ENCODE measurements around the gene HEXIM2. TPM values are rescaled to one million over a fixed set of nuclear protein-coding genes. Genes with fewer than 3 reads are reported as not detected.
A peak's percentile ranks its signal among the peaks of the same experiment; 100 is the strongest.

Gene HEXIM2
- total RNA-seq, 2 experiments from 2014 or later = 4.1 to 4.2 TPM

DNA sequence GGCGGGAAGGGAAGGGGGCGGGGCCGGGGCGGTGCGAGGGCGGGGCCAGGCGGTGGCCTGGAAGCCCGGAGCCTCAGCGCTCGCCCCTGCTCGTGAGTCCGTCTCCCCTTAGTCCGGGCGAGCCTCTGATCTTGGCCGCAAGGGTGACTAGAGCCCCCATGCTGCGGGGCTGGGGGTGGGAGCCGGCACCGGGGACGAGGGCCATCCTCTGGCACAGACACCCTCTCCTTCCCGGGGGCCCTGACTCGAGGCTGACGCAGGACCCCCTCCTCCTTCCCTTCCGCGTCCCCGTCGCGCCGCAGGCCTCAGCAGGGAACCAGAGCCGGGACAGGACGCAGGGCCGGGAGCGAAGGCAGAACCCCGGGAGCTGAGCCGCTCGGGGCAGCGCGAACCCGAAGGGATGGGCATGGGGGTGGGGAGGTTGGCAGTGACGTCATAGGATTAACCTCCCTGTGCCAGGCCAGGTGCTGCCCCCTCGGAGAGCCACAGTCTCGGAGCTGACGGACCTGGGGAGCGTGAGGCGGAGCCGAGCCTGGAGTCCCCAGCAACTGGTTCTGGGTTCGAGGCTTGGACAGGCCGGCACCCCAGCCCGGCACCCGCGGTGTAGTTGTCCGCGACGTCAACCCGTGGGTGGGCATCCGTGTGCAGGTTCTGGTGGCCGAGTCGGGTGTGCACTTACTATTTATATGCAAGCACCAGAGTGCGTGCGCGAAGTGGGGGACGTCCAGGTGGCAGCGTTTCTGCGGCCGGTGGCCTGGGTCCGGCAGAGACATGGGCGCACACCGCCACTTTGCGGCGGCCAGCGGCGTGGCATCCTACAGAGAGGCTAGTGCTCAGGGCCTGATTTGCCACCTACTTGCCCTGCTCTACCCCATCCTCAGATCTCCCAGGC is 28.9 kb upstream of the HEXIM2 start:
- DNase-seq = peak; percentile 75
- Mint-ChIP-seq H3K4me3 (peak overlapping the region; percentile 85), H3K9me3 (no peaks in the 10 kb centered on the region), H3K36me3 (ENCODE audit: low read depth) (no peaks in the 10 kb centered on the region), H3K27ac (peak overlapping the region; percentile 79), H3K4me1 (ENCODE audit: low read depth) (peaks cover 12% of the 10 kb centered on the region), H3K27me3 (no peaks in the 10 kb centered on the region)
- intact Hi-C loops (cut with micrococcal nuclease) = no loop called here
- ChIA-PET POLR2A (interaction anchor here (0.9 to 1.6 kb wide), 2 partner anchors 8 to 16 kb away, joined by 4 to 8 read pairs; partner anchors contain the start of gene HEXIM1), CTCF (interaction anchor here (0.7 to 6.1 kb wide), 10 partner anchors 9 to 231 kb away, joined by 3 to 369 read pairs (median 4); partner anchors contain the start of gene HEXIM1)
- peak; percentile 56 for ATAC-seq
- TF ChIP-seq, protein P1, sequence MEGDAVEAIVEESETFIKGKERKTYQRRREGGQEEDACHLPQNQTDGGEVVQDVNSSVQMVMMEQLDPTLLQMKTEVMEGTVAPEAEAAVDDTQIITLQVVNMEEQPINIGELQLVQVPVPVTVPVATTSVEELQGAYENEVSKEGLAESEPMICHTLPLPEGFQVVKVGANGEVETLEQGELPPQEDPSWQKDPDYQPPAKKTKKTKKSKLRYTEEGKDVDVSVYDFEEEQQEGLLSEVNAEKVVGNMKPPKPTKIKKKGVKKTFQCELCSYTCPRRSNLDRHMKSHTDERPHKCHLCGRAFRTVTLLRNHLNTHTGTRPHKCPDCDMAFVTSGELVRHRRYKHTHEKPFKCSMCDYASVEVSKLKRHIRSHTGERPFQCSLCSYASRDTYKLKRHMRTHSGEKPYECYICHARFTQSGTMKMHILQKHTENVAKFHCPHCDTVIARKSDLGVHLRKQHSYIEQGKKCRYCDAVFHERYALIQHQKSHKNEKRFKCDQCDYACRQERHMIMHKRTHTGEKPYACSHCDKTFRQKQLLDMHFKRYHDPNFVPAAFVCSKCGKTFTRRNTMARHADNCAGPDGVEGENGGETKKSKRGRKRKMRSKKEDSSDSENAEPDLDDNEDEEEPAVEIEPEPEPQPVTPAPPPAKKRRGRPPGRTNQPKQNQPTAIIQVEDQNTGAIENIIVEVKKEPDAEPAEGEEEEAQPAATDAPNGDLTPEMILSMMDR (IDR thresholded peaks at IDR 0.05) = peak; percentile 78

GRCh38 chr17:45135192-45135977 is 26.3 kb upstream of the HEXIM2 start, which contains the start of gene ACBD4:
Gene ACBD4 (plus strand): TSS chr17:45135687. CDS start chr17:45136145, 458 bp downstream.
- Mint-ChIP-seq H3K4me1 (ENCODE audit: low read depth) (peaks cover 12% of the 10 kb centered on the region), H3K27me3 (no peaks in the 10 kb centered on the region), H3K27ac (peak within 1 kb of the TSS; percentile 86), H3K4me3 (peak within 1 kb of the TSS; percentile 88), H3K9me3 (no peaks in the 10 kb centered on the region), H3K36me3 (ENCODE audit: low read depth) (no peaks in the 10 kb centered on the region)
- CTCF ChIA-PET = interaction anchor here (0.6 to 6.1 kb wide), 101 partner anchors 8 to 814 kb away, joined by 3 to 369 read pairs (median 5); partner anchors contain the start of genes FMNL1, HEXIM1, HEXIM2 and MAP3K14
- intact Hi-C loops (cut with micrococcal nuclease) = loop anchor here (1.0 to 2.0 kb wide), 2 partner anchors 13 to 62 kb away; partner anchors contain the start of gene HEXIM1
- DNase-seq (peak; percentile 98), ATAC-seq (peak; percentile 89)
- POLR2A ChIA-PET = interaction anchor here (0.6 to 3.9 kb wide), 9 partner anchors 8 to 178 kb away, joined by 3 to 64 read pairs (median 4); partner anchors contain the start of gene HEXIM1
- TF ChIP-seq, protein P1 (IDR thresholded peaks at IDR 0.05) = peak; percentile 100

GRCh38 chr17:45135978-45136791 is 25.5 kb upstream of the HEXIM2 start:
- Mint-ChIP-seq H3K4me1 (ENCODE audit: low read depth) (peaks cover 15% of the 10 kb centered on the region), H3K27ac (peak overlapping the region; percentile 86), H3K9me3 (no peaks in the 10 kb centered on the region), H3K36me3 (ENCODE audit: low read depth) (no peaks in the 10 kb centered on the region), H3K4me3 (peak overlapping the region; percentile 88), H3K27me3 (no peaks in the 10 kb centered on the region)
- DNase-seq = peak; percentile 13
- ATAC-seq = no peak
- TF ChIP-seq, protein P1 (IDR thresholded peaks at IDR 0.05) = no peak
- ChIA-PET POLR2A (interaction anchor here (0.6 to 3.9 kb wide), 7 partner anchors 8 to 178 kb away, joined by 3 to 64 read pairs (median 4); partner anchors contain the start of gene HEXIM1), CTCF (interaction anchor here (0.6 to 6.1 kb wide), 98 partner anchors 9 to 813 kb away, joined by 3 to 369 read pairs (median 5); partner anchors contain the start of genes FMNL1, HEXIM1, HEXIM2 and MAP3K14)
- intact Hi-C loops (cut with micrococcal nuclease) = loop anchor here (1.0 to 2.0 kb wide), 2 partner anchors 13 to 61 kb away; partner anchors contain the start of gene HEXIM1

GRCh38 chr17:45136846-45137560 is 24.7 kb upstream of the HEXIM2 start:
- peaks cover 15% of the 10 kb centered on the region for H3K4me1 Mint-ChIP-seq (ENCODE audit: low read depth)
- ATAC-seq (no peak), DNase-seq (no peak)
- H3K27me3 Mint-ChIP-seq = no peaks in the 10 kb centered on the region
- no peaks in the 10 kb centered on the region for H3K9me3 Mint-ChIP-seq
- TF ChIP-seq, protein P1 (IDR thresholded peaks at IDR 0.05) = no peak
- no peaks in the 10 kb centered on the region for H3K36me3 Mint-ChIP-seq (ENCODE audit: low read depth)
- H3K4me3 Mint-ChIP-seq = peak overlapping the region; percentile 88
- intact Hi-C loops (cut with micrococcal nuclease) = no loop called here
- CTCF ChIA-PET = interaction anchor here (1.0 to 6.1 kb wide), 4 partner anchors 13 to 99 kb away, joined by 4 to 369 read pairs (median 194); partner anchors contain the start of gene HEXIM1
- POLR2A ChIA-PET = interaction anchor here (1.6 to 3.9 kb wide), 3 partner anchors 12 to 60 kb away, joined by 4 to 64 read pairs (median 4); partner anchors contain the start of gene HEXIM1
- H3K27ac Mint-ChIP-seq = no peak overlapping the region

Measured in activated CD8-positive, alpha-beta T cell treated with anti-CD3 and anti-CD28 coated beads for 36 hours (primary cell).